Activated CD4-positive, CD25-positive, alpha-beta regulatory T cell (primary cell): ENCODE measurements around the gene HAAO.

Source experiments
- DNase-seq, 4 experiments: peaks; one replicate each; lab custom pipeline; 2025; lab: John Stamatoyannopoulos, UW

Gene HAAO

DNA sequence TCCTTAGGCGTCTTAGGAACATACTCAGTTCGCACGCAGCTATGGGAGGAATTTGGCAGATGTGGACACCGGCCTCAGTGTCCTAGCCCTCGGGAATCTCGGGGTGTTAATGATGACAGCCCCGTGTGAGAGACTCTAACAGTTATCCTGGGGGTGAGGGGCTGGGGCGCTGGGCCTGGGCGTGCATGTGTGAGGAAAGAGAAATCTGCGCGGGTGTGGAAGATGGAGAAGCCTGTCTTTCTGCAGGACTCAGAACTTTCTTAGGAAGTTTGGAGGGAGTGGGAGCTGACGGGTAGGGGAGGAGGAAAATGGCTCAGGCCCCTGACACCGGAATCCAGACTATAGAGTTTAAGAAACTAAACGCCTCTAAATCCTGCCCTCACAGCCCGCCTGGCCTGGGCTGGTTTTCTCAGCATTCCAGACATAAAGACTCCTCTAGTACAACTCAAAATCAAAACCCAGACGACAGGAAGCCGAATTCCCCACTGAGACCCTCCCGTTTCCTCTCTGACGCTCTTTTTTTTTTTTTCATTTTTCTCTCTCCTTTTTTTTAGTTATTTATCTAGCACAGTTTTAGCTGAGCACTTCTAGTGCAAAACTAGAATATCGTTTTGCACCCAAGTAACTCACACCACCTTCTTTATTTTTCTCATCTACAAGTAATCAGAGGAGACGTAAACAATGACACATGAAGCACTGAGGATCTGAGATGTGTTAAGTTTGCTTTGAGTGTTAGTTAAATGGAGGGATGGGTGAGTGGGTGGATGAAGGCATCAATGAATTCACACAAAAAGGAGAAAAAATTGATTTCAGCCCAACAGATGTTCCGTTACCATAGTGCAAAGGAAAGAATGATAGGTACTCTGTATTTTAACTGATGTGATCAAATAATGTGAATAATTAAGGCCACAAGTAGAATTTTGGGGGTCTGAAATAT lies 1.2 kb upstream of the HAAO start:
- no peak for DNase-seq

DNA sequence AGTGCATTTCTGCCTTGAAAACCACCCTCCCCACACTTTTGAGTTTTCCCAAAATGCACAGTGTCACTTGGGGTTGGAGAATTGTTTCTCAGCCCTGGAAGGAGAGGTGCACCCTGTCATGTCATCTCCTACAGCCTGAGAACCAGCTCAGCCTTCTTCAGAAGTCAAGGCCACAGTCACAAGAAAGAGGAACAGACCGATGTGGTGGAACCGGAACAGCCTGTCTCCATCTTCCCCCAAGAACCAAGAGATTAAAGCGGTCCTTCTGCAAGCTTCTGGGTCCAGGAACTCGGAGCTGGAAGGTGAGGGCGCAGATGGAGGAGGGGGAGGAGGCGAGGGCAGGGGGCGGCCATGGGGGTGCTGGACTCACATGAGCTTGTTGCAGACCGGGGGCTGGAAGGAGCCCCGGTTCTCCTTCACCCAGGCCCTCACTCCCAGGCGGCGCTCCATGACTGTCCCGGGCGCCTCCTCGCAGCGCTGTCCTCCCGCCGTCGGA lies 248 bp downstream of the HAAO start:
- DNase-seq: peak in 1 of 4 experiments; percentile 11

DNA sequence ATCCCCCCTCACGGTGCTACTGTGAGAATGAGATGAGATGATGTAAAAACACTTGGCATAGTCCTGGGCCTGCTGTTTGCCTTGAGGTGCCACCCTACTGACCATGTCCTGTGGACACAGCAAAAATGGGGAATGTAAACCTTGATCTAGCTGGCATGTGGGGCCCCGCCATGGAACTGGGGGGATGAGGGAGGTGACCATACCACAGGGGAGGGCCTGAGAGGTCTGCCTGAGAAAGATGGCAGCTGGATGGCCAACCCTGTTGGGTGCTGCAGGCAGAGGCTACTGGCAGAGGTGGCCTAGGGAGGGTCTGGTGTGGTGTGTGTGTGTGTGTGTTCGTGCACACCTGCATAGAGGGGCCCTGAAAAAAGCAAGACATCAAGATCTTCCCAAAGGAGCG lies 777 bp downstream of the HAAO start:
- DNase-seq: no peak

DNA sequence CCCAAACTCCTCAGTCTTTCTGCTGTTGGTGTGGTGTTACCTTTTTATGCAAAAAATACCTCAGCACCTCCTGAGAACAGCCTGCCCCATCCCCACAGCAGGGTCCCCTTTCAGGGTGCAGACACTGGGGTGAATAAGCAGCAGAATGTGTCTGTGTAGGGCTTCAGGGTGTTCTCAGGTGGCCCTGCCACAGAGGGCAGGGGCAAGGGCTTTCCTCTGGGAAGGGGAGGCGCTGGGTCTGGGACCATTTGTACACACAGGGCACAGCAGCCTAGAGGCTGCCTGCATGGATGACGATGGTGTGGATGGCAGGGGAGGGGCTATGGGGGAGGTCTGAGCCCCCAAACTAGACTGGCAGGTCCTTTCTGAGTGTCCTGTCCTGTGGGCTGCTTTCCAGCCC lies 2.6 kb downstream of the HAAO start:
- DNase-seq: no peak

DNA sequence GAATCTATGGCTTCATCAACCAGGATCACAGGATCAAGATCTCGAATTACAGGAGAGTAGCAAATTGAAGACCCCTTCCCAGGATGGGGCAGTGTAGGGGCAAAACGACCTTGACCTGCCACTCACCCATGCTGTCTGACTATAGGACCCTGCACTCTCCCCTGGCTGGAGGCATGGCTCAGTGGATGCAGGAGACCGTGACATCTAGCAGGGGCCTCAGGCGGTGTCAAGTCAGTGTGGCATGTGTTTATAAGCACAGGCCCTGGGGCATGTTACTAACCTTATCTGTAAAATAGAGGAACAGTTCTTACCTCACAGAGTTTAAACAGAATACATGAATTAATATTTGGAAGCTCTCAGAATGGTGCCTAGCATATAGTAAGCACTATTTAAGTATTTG lies 3.5 kb downstream of the HAAO start:
- DNase-seq: no peak

DNA sequence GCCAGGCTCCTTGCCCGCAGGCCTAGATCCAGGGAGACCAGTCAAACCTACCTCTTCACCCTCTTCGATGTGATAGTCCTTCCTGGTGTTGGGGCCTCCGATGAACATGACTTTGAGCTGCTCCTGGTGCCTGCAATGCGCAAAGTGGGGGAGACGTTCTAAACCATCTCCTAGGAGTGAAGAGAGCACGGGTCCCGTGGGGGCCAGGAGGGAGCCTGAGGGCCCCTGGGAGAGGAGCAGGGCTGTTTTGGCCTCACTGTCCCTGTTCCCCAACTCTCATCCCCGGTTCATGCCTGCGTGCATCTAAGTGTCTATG lies 3.9 kb downstream of the HAAO start:
- DNase-seq: no peak

DNA sequence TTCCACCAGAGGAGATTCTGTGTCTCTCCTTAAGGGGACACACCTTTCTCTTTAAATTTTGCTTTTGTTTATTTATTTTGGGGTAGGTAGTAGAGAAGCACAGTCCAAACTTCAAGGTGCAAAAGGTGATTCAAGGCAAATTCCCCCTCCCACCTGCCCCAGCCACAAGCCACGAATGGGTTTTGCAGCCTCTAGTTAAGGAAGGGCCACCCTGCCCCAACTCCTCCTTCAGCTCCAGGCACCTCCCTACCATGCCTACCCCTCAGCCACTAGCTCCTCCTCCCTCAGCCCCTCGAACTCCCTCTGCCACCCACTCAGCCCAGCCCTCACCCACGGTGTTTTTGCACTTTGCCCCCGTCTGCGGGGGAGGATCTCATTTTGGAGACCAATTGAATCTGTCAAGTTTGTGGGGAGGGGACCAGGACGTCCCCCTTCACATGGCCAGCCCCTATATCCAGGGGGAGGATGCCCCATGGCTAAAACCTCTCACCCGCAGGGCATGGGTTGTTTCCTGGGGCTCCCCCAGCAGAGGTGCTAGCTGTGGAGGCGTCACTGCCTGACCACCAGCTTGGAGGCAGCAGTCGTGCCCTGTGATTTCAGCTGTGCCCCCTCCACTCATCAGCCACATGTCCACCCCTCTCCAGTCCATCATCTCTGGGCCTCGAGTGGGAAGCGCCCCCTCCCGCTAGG lies 4.5 kb downstream of the HAAO start:
- no peak for DNase-seq

DNA sequence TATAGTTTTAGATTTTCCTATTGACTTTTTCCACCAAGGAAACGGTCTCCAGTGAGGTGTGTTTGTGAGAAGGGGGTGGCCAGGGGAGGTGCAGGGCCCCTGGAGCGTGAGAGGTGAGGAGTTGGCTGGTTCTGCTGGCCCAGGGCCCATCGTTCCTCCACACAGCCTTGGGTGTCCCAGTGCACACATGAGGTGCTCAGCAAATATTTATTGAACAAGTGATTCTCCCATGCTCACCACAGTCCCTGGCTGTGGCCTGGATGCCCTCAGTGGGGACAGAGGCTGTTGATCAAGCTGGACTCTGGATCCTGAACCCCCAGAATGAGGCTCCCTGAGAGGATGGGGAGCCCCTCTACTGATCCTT lies 5.0 kb downstream of the HAAO start:
- no peak for DNase-seq

DNA sequence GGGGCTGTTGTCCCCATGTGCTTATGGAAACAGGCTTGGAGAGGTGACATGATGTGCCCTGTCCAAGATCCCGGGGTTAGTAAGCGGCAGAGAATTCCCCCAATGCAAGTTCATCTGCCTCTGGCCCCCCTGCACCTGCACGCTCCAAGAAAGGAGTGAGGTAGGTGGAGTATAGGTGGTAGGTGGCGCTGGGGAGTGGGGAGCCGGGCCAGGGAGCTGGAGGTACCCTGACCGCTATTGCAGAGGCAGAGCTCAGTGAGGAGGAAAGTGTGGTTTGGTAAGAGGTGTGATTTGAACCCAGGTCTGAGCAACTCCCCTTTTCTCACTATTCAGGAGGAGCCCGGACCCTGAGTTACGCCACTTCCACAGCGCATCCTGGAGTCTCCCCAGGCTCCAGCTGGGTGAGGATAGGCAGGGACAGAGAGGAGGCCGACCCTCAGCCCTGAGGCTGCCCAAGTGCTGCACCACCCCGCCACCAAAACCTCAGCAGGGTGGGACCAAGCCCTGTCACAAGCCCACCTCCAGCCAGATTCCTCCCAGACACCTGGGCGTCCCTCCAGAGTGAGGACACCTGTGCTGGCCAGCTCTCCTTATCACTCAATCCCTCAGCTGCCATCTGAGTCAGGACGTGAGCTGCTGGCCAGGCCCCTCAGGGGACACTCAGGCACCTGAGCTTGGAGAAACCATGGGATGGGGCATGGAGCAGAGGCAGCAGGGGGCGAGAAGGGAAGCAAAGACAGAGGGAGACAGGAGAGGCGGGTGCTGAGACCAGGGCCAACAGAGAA lies 5.6 kb downstream of the HAAO start:
- DNase-seq: no peak

DNA sequence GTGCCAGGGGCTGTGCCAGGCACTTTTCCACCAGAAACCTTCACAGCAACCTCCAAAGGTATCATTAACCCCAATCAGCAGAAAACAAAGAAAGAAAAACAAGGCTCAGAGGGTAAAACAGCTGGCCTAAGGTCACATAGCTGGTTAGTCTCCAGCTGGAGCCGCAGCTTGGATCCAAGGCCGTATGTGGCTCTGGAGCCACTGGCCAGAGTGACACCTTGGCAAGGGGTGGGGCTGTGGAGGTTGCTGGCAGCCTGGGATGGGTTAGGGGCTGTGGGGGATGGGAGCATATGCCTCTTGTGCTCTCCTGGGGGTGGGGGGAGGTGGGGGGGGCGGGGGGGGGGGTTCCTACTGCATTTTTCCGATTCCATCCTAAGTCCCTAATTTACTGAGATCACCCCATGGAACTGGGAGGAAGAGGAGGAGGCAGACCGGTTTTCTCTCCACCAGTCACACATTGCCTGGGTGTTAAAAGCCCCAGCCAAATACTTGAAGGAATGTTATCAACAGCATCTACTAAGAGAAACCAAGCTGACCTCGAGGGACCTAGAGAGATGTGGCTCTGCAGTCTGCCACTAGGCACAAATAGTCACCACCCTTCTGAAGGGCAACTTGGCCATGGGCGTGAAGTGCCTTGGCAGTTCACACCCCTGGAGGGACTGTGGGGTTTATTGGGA lies 8.0 kb downstream of the HAAO start:
- no peak for DNase-seq

DNA sequence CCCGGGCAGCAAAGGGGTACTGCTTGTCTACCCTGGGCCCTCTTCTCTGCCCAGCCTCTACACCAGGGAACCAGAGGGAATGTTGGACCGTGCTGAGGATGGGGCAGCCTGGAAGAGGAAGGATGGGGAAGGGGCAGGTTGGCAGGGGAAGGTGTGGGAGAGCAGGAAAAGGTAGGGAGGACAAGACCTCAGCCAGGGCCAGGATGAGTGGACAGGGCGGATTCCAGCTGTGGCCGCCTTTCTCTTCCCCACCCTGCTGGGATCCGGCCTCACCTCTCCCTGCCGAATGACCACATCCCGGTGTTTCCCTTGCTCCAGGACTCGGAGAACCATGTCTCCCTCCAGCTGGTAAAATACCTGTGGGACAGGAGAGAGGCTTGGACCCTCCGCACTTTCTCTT lies 8.9 kb downstream of the HAAO start:
- no peak for DNase-seq

DNA sequence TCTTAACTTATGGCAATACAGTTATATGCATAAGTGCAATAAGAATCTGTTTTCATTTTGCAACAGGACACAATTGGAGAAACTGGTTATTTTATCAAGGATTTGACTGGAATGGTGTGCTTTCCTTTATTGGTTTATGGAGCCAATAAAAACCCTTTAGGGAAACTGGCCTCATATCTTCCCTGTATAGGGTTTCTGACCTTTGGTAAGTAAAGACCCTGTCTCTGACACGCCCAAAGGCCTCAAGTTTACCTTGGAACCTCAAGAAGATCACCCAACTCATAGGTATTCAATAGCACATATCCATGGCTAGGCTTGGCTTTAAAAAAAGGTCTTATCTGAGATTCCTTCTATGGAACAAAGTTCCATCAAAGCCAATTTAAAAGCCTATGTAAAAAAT lies 11.2 kb downstream of the HAAO start:
- DNase-seq: no peak

DNA sequence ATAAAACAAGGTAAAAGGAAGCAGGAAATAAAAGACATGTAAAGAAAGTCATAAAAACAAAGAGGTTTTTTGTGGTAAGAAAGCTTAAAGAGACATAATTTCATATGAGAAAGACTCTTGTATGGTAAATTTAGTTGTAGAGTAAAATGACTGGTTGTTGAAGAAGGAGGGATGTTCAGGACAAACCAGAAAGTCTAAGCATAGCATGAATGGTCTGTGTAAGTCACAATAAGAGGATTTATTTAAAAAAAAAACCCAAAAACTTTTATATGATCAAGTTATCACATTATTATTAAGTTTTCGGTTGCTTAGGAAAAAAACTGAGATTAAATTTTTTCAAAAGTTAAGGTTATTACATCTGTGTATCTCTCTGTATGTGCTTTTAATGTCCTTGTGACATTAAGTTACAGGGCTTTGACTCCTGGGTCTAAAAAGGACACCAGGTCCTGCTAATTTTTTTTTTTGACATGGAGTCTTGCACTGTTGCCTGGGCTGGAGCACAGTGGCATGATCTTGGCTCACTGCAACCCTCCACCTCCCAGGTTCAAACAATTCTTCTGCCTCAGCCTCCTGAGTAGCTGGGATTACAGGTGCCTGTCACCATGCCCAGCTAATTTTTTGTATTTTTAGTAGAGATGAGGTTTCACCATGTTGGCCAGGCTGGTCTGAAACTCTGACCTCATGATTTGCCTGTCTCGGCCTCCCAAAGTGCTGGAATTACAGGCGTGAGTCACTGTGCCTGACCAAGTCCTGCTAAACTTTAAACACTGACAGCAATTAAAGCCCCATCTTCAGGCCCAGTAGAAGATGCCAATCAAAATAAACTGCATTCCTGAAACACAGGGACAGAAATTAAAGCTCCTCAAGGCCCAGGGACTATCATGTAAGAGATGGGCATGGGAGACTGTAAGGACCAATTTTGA lies 14.2 kb downstream of the HAAO start:
- DNase-seq: no peak

DNA sequence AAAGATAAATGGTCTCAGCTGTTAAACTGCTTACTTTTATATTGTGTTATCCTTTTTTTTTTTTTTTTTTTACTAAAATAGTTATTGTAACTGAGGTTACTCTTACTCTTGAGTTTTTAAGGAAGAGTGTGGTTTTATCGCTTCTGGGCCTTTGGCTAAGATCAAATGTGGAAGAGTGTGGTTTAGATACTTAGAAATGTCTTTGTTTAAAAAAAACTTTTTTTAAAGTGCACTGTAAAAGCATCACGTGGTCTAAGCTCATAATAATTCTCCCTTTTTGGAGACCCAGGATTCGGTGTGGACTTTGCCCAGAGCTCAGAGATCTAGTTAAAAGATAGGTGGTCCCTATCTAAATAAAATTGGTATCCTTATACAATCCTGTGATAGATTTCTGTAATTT lies 16.6 kb downstream of the HAAO start:
- DNase-seq: no peak

DNA sequence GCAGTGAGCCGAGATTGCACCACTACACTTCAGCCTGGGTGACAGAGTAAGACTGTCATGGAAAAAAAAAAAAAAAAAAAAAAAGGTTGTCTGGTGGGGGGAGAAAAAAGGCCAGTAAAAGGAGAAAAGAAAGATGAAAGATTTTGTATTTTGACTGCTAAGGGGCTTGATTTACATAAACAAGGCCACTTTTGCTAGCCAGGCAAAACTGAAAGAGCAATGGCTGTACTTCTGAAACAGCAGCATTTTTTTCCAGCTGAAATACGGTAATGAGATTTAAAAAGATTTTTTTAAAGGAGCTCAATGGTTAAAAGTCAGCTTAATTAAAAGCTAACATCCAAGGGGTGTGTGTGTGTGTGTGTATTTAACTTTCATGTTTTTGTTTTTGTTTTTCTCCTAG lies 17.2 kb downstream of the HAAO start:
- DNase-seq: no peak

DNA sequence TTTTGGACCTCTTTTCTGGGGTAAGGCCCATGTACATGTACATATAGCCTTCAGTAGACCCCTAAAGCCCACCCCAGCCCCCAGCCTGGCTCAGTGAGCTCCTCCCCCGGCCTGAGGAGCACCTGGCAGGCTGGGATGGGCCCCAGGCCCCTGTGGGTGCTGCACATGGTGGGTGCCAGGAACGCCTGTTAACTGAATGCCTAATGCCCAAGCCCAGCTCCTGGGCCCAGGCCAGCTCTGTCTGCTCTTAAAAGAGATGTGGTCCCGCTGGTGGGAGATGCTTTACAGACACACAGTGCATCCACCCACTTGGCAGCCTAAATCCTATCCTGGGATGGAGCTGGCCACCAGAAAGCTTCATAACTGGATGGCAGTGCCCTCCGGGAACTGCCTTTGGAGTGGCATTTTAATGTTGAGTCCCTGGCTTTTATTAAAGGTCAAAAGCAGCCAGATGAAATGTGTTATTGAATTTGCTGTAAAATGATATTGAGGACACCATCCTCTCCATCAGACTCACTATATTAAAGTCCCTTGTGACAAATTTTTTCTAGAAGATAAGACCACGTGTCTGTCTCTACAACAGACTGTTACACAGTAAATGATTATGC lies 20.7 kb downstream of the HAAO start:
- DNase-seq: no peak

DNA sequence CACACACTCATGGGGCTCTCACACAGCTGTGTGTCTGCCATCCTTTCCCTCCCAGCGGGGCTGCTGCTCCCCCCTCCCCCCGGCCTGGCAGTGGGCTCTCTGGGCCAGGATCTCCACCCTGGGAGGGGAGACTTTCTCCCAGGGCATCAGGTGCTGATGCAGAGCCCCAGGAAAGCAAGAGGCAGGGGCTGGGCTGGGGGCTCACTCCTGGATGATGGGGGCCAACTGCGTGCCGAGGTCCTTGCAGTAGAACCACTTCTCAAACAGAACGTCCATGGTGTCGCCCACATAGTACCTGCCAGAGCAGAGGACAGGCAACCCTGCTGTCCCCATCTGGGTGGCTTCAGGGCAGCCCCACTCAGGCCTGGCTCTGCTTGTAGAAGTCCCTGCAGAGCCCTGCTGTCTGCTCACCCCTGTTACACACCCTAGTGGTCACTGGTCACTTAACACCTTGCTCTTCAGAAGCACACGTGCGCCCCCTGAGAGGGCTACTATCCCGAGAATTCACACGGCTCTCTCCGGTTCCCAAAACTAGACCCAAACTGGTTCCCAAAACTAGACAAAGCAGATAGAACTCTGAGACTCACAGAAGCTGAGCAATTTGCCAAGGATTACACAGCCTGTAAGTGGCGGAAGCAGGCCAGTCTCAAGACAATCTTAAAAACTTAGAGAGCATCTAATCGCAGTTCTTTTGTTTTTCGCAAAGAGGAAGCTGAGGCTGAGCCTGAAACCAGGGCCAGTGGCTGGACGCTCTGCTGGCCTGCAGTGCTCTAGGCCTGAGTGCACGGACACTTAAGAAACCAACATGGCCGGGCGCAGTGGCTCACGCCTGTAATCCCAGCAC lies 21.9 kb downstream of the HAAO start:
- no peak for DNase-seq

DNA sequence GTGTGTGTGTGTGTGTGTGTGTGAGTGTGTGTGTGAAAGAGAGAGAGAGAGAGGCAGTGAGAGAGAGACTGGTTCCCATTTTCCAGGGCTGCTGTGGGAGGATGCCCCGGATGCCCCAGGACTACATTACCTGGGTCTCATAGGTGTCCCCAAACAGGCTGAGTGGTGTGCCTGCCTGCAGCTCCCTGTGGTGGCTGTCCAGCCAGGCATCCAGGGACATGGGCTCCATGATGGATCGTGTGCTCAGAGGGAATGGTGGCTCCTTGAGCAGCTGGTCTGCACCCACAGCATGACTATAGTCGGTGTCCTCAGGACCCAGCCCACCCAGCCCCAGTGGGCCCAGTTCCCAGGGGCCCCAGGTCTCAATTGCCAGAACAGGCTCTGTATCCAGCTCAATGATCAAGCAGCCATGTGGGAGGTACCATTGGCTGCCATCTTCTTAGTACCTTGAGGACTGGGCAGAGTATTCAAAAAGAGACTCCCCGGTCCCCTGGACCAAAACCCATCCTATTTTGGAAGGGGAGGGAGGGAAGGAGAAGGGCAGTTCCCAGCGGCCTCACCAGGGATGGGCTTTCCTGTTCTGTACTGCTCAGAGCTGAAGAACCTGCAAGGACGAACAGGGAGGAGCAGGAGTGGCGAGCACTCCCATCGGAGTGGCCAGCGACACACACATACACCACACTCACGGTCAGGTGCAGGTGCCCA lies 22.6 kb downstream of the HAAO start:
- no peak for DNase-seq

DNA sequence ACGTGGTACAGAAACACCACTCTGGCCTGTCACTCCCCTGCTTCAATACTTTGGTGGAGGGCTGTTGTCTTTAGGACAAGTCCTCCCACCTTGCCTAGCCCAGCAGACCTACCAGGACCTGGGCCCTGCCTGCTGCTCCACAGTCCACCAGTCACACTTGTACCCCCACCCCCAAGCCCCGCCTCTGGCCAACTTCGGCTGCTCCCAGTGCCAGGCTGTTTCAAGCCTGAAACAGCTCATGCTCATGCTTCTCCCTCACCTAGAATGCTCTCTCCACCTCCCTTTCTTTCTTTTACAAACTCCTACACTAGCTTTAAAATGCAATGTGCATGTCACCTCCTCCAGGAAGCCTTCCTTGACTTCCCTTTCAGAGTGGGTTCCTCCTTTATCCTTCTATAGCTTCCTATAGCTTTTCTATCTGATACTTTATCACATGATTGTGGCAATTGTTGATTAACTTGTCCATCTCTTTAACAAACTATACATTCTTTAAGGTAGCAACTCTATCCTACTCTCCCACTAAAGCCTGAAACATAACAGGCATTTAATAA lies 23.6 kb downstream of the HAAO start:
- no peak for DNase-seq
